H1 (cell line): ENCODE measurements around the gene IL12RB2. TPM values are rescaled to one million over a fixed set of nuclear protein-coding genes. Genes with fewer than 3 reads are reported as not detected.

Experiments
- NRF1 ChIP-seq: IDR thresholded peaks from 2 replicates; pipeline ENCODE4 v1.6.1; 2011; ENCODE audit warnings: mild to moderate bottlenecking, low read depth, low read length, improper control_type of control experiment
- SP2 ChIP-seq: IDR thresholded peaks from 2 replicates; pipeline ENCODE4 v1.6.1; 2012; ENCODE audit warnings: mild to moderate bottlenecking, low read length, inconsistent platforms
- polyA plus RNA-seq, 7 experiments: library from polyadenylated mRNA; depleted of rRNA in 3 of 7; stranded (reverse) in 5 of 7; unstranded in 2 of 7; fragments of >200 nt in 5 of 7; fragments of 200-250 nt in 2 of 7; gene quantifications; 1 replicate in 5 of 7; 2 replicates in 1 of 7; 4 replicates in 1 of 7; pipeline versions ENCODE4 v1.2.1 to v1.2.3, GENCODE V29; 2011 to 2013; ENCODE audit warnings: missing spikeins in 2 of 7, mixed read lengths in 2 of 7
- total RNA-seq: library from RNA; stranded (reverse); fragmentation: NEBNext Ultra II Directional; extraction: Animal tissue kit (Norgen Biotek cat#: 25700); gene quantifications from 2 replicates; pipeline ENCODE4 v1.2.1, GENCODE V29; 2021

The IL12RB2 gene
- total and polyA plus RNA-seq, 2 of the 8 experiments (the other 6 are each of a cell fraction or from before 2014, with no cell fraction given): 1.4 TPM

DNA sequence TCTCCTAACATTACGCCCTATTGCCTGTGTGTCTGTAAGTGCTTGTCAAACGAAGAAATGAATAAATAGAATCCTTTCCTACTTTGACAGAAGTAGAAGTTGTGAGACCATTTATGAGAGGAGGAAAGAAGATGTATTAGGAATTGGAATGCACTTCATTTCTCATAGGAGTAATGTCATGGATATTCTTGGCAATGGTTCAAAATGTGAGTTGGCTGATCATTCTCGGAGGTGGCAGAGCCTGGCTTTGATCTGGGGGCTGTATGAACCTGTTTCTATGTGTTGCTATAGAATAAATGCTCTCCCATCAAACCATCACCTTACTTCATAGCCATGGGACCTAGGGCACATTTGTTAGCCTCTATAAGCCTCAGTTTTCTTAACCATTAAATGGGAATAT lies 132.7 kb downstream of the IL12RB2 start (continued):
- no peak for TF ChIP-seq NRF1
- TF ChIP-seq SP2: no peak
